PC-3 (cell line): ENCODE data around the gene DCUN1D5. TPM values are rescaled to one million over a fixed set of nuclear protein-coding genes. Genes with fewer than 3 reads are reported as not detected.

Experiments
- ATAC-seq: fragments of 200-7000 bp; cut with Tn5 transposase; 2 replicates; pipeline ENCODE4 v1.9.1; 2020; ENCODE audit warnings: mild to moderate bottlenecking, moderate library complexity
- BruUV-seq: library from RNA; stranded (reverse); fragments of 400-500 nt; replicated peaks from 2 replicates; lab custom pipeline; 2021; lab: Mats Ljungman, UMichigan
- CTCF ChIA-PET: fragments of 300-600 bp; sonication (Branson Sonifier 250); formaldehyde crosslinking; loops from one replicate; lab custom pipeline; 2022; ENCODE audit warnings: antibody characterized with exemption; lab: Charles Lee
- POLR2A ChIA-PET: fragments of 300-600 bp; sonication (Branson Sonifier 250); formaldehyde crosslinking; loops from one replicate; lab custom pipeline; 2022; ENCODE audit warnings: antibody characterized with exemption; ENCODE audit not compliant: unreplicated experiment; lab: Charles Lee
- DNase-seq: peaks from one replicate; pipeline ENCODE4 v3.0.0-alpha.2; 2015
- H2AFZ ChIP-seq: fragments of 300-600 bp; sonication (generic); 2 replicates; pipeline ENCODE4 v1.6.0; 2016; ENCODE audit warnings: antibody characterized with exemption, low read length
- H3F3A ChIP-seq: fragments of 300-600 bp; sonication (generic); one replicate; pipeline ENCODE4 v1.6.0; 2017; ENCODE audit warnings: antibody characterized with exemption, low read length, control low read depth, mild to moderate bottlenecking; ENCODE audit not compliant: unreplicated experiment
- H3K27ac ChIP-seq: fragments of 300-600 bp; sonication (generic); 2 replicates; pipeline ENCODE4 v1.5.1; 2016; ENCODE audit warnings: mild to moderate bottlenecking, low read length
- H3K27me3 ChIP-seq: fragments of 300-600 bp; sonication (generic); 2 replicates; pipeline ENCODE4 v1.6.1; 2016; ENCODE audit warnings: low read length, mixed read lengths
- H3K36me3 ChIP-seq: fragments of 300-600 bp; sonication (generic); 2 replicates; pipeline ENCODE4 v1.6.1; 2016; ENCODE audit warnings: low read depth, mixed run types, low read length, mixed read lengths
- H3K4me1 ChIP-seq: fragments of 300-600 bp; sonication (generic); 2 replicates; pipeline ENCODE4 v1.5.1; 2016; ENCODE audit warnings: low read length; ENCODE audit not compliant: insufficient read depth
- H3K4me2 ChIP-seq: fragments of 300-600 bp; sonication (generic); 2 replicates; pipeline ENCODE4 v1.6.0; 2016; ENCODE audit warnings: low read length
- H3K4me3 ChIP-seq: fragments of 300-600 bp; sonication (generic); 2 replicates; pipeline ENCODE4 v1.5.1; 2016; ENCODE audit warnings: mild to moderate bottlenecking, low read length, mixed read lengths
- H3K79me2 ChIP-seq: fragments of 300-600 bp; sonication (generic); 2 replicates; pipeline ENCODE4 v1.6.1; 2017; ENCODE audit warnings: low read length, mixed read lengths
- H3K9ac ChIP-seq: fragments of 300-600 bp; sonication (generic); 2 replicates; pipeline ENCODE4 v1.6.0; 2016; ENCODE audit warnings: mild to moderate bottlenecking, low read length
- H3K9me2 ChIP-seq: fragments of 300-600 bp; sonication (generic); replicated peaks from 2 replicates; pipeline ENCODE4 v1.6.1; 2016; ENCODE audit warnings: mixed run types, low read length, mixed read lengths
- H3K9me3 ChIP-seq: fragments of 300-600 bp; sonication (generic); 2 replicates; pipeline ENCODE4 v1.6.1; 2016; ENCODE audit warnings: low read length, mixed read lengths
- H4K20me1 ChIP-seq: fragments of 300-600 bp; sonication (generic); 2 replicates; pipeline ENCODE4 v1.6.1; 2016; ENCODE audit warnings: low read length, mixed read lengths
- CTCF ChIP-seq: fragments of 300-600 bp; sonication (generic); conservative IDR thresholded peaks from 2 replicates; pipeline ENCODE4 v1.5.1; 2017; ENCODE audit warnings: antibody characterized with exemption, low read depth, mild to moderate bottlenecking, low read length
- EZH2 ChIP-seq: fragments of 300-600 bp; sonication (generic); IDR thresholded peaks from one replicate; pipeline ENCODE4 v1.6.1; 2017; ENCODE audit warnings: antibody characterized with exemption, mild to moderate bottlenecking, low read length; ENCODE audit not compliant: unreplicated experiment
- EZH2phosphoT487 ChIP-seq: fragments of 300-600 bp; sonication (generic); IDR thresholded peaks from 2 replicates; pipeline ENCODE4 v1.6.1; 2018; ENCODE audit warnings: mild to moderate bottlenecking, antibody characterized with exemption, low read length, borderline replicate concordance
- intact Hi-C: fragments of 100-400 bp; cut with micrococcal nuclease; formaldehyde crosslinking; loops from 2 replicates; pipeline ENCODE4 v1.9.0; 2023
- total RNA-seq: library from RNA; depleted of rRNA; stranded (reverse); fragments of >200 nt; gene quantifications from 2 replicates; pipeline ENCODE4 v1.2.3, GENCODE V29; 2014

DCUN1D5 gene
- total RNA-seq, 1 experiment from 2014 or later: 206 TPM

- peak within 1 kb of the TSS; percentile 35 for H3K27ac ChIP-seq
- TF ChIP-seq EZH2phosphoT487 (no peak), EZH2 (no peak), CTCF (peak; percentile 69)
- H3K27me3 ChIP-seq: no peaks in the 10 kb centered on the region
- POLR2A ChIA-PET: interaction anchor here (0.6 to 1.7 kb wide), 4 partner anchors 17 to 323 kb away, joined by 3 to 16 read pairs (median 5); partner anchors contain the start of gene DCUN1D5
- H3K4me2 ChIP-seq: peak within 1 kb of the TSS; percentile 94
- no peaks in the 10 kb centered on the region for H3K9me3 ChIP-seq
- intact Hi-C loops: loop anchor here (1.0 kb wide), 1 partner anchor 17 kb away; the partner anchor contains the start of gene DCUN1D5
- ATAC-seq (peak; percentile 94), DNase-seq (peak; percentile 99)
- H2AFZ ChIP-seq: peak within 1 kb of the TSS; percentile 99
- H3K9me2 ChIP-seq: no peaks in the 10 kb centered on the region
- TSS peak; percentile 27 for BruUV-seq
- peak within 1 kb of the TSS; percentile 70 for H3K9ac ChIP-seq
- H3K4me1 ChIP-seq: peaks cover 29% of the 10 kb centered on the region
- H3F3A ChIP-seq: no peaks in the 10 kb centered on the region
- CTCF ChIA-PET: interaction anchor here (0.5 to 1.3 kb wide), 6 partner anchors 8 to 1006 kb away, joined by 3 to 11 read pairs (median 5); no protein-coding TSS in a partner anchor
- peak within 1 kb of the TSS; percentile 88 for H3K4me3 ChIP-seq
- H3K36me3 ChIP-seq: 0 out of 2 replicates have a peak, but pooled peaks cover 4% of the 10 kb centered on the region
- H4K20me1 ChIP-seq: no peaks in the 10 kb centered on the region
- H3K79me2 ChIP-seq: peaks cover 34% of the 10 kb centered on the region
Measured at GRCh38 chr11:103108933-103109817, 17.2 kb upstream of the DCUN1D5 start, which contains the start of gene DYNC2H1. DYNC2H1 (plus strand) TSS chr11:103109426; CDS start chr11:103109575, 149 bp downstream.

- POLR2A ChIA-PET: no interaction called here
- BruUV-seq: no TSS peak
Measured at GRCh38 chr11:103097279-103097678, 5.3 kb upstream of the DCUN1D5 start.

More at GRCh38 chr11:103097279-103097678, 5.3 kb upstream of the DCUN1D5 start:
- Histone ChIP-seq H2AFZ (no peak overlapping the region), H3K4me1 (peaks cover 13% of the 10 kb centered on the region), H3K9me2 (no peaks in the 10 kb centered on the region), H4K20me1 (no peaks in the 10 kb centered on the region), H3K36me3 (no peaks in the 10 kb centered on the region), H3K9ac (no peak overlapping the region), H3K79me2 (no peaks in the 10 kb centered on the region; the same call in 1 of the 2 replicates), H3K4me2 (no peak overlapping the region), H3K27ac (no peak overlapping the region), H3K4me3 (no peak overlapping the region), H3F3A (no peaks in the 10 kb centered on the region), H3K9me3 (no peaks in the 10 kb centered on the region), H3K27me3 (no peaks in the 10 kb centered on the region)
- CTCF ChIA-PET: no interaction called here
- intact Hi-C loops: no loop called here
- DNase-seq (no peak), ATAC-seq (no peak)
- TF ChIP-seq EZH2 (no peak), EZH2phosphoT487 (no peak), CTCF (no peak)
